Measurements from ENCODE around the gene CACFD1.

Gene CACFD1

DNA sequence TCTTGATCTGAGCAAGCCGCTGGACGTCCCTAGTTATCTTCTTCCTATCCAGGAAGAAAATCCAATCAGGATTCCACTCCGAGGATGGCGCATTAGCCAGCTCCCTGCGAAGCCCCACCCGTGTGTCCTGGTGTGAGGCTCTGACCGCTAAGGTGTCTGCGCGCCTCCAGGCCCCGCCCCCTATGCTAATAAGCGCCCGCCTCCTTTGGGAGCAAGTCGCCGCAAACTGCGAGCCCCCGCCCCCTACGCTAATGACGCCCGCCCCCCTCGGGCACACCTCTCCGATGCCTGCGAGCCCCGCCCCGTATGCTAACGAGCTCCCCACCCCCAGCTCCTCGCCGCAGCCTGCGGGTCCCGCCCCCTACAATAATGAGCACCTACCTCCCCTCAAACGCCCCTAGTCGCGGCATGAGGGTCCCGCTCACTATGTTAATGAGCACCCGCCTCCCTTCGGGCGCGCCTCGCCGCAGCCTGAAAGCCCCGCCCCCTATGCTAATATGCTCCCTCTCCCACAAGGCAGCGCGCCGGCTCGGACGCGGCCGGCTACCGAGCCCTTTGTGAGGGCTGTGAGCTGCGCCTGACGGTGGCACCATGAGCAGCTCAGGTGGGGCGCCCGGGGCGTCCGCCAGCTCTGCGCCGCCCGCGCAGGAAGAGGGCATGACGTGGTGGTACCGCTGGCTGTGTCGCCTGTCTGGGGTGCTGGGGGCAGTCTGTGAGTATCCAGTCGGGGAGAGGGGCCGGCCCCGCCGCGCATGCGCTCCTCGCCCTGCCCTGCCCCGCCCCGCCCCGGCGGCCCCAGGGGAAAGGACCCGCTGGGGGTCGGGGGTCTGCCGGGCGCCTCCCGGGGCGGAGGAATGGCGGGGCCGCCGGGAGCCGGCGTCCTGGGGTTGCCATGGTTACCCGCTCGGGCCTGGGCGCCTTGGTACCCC, at the start of gene CACFD1:
TSS of gene CACFD1 (plus strand) at position 503 of the 929 bp plus-strand sequence. CDS start at position 592, 89 bp downstream.
- DNase-seq (ENCODE audit: low read depth, low spot score), result peak; percentile 99

DNA sequence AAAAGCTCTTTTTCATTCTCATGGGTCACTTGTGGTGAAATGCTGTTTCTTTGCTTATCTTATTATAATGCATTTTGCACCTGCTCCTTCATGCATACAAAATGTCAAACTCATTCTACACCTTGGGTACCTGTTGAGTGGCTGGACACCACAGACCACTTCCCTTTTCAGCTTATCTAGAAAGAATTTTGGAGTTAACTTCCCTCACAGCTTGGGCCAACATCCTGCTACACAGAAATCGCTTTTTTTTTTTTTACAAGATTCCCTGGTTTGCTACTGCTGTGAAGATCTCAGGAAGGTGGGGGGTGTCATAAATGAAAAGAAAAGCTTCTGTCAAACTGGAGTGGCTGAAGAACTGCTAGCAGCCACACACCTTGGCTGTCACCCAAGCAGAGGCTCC, 44.6 kb upstream of the CACFD1 start:
- no peak for DNase-seq (ENCODE audit: low read depth, low spot score)

DNA sequence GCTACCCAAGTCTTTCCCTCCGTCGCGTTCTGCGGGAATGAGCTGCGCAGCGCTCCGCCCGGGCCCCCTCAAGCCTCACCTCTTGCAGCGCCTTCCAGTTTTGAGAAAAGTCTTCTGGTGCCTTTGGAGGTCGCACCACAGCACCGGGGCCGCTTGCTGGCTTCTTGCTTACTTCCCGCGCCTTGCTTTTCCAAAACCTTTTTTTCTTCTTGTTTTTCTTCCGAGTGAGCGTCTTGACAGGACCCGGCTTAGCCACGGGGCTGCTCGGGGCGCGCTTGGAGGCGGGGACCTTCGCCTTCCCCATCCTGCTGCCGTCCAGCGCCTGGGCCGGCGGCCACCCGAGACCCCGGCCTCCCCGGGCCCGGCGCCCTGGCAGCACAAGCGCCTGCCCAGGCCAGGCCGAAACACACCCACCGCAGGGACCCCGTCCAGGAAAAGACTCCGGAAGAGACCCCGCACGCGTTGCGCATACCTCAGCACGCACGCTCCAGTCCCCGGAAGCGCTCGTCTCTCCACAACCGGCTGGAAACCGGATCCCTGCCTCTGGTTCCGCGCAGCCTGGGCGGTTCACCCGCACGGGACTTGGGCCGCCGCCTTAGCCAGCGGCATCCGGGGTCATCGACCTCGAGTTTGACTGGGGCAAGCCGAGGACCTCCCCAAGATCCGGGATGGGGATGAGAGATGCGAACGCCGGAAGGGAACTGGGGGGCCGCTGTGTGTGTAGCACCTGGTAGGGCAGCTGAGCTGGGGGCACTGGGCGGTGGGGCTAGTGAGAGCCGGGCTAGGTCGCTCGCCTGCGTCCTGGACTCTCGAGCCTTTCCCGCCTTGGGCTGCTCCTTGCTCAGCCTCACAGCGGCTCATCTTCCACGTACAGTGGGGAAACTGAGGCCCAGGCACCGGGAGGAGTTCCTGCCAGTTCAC, 42.0 kb upstream of the CACFD1 start, which contains the start of gene REXO4:
TSS of gene REXO4 (minus strand) at position 470 of the 921 bp plus-strand sequence. CDS start at position 304, 166 bp downstream.
- peak; percentile 96 for DNase-seq (ENCODE audit: low read depth, low spot score)

DNA sequence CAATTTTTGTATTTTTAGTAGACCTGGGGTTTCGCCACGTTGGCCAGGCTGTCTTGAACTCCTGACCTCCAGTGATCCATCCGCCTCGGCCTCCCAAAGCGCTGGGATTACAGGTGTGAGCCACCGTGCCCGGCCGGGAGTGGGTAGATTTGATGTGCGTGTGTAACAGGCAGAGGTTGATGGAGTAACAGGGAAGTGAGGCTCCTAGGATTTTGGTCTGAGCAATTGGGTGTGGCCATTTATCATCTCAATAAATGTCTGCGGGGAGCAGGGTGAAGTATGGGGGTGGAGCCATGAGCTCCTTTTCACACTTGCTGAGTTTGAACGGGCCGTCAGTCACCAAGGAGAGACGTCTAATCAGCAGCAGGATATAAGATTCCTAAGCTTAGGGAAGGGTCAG, 40.8 kb upstream of the CACFD1 start:
- no peak for DNase-seq (ENCODE audit: low read depth, low spot score)

DNA sequence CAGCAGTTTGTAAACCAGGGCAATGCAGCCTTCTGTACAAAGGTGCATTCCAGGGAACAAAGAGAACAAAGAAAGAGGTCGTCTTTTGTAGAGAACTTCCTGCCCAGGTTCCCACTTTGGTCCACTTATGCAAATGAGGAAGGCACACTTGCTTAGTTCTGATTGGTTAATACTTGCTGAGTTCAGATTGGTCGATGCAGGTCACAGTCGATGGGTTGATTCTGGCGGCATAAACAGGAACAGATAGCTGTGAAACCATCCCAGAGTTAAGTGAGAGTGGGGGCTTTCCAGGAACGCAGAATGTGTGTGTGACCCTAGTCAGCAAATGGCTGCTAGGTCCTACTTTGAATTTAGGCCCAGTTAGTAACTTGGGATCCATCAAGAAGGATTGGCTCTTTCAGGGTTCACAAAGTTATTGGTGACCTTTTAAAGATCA, 39.4 kb upstream of the CACFD1 start:
- peak; percentile 30 for DNase-seq (ENCODE audit: low read depth, low spot score)

DNA sequence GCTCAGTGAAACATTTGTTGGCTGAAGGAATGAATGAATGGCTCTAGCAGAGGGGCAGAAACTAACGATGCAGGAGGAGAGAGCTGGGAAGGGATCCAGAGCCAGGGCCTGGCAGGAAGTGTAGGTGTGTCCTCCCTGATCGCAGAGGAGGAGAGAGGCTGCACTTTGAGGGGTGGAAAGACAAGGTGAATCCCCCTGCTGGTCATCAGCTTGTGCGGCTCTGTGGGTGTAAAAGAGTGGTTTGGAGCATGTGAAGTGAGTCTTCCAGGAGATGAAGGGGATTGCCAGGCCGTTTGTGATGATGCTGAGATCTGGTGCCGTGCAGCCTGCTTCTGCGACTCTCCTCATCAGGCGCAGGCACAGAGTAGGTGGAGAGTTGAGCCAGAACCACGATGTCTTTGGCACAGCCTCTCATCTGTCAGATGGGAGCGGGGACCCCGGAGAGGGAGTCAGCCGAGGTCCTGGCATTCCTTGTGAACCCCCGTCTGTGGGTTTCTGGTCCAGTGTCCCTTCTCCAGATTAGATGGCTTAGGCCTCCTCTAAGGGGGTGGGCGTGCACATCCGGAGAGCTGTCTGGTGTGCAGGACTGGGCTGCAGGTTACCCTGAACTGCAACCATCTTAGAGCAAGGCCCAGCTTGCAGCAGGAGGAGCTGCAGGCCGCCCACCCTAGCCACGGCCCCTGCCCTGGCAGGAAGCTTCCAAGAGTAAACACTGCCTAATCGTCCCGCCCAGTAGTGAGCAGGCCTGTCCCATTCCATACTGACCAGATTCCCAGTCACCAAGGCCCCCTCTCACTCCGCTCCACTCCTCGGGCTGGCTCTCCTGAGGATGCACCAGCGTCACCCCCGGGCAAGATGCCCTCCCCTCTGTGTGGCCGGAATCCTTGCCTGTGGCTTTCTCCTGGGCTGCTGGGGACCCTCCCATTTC, 37.9 kb upstream of the CACFD1 start, which contains the start of gene ADAMTS13:
TSS of gene ADAMTS13 (plus strand) at position 753 of the 928 bp plus-strand sequence. CDS start at position 830, 77 bp downstream.
- DNase-seq (ENCODE audit: low read depth, low spot score), result peak; percentile 78

DNA sequence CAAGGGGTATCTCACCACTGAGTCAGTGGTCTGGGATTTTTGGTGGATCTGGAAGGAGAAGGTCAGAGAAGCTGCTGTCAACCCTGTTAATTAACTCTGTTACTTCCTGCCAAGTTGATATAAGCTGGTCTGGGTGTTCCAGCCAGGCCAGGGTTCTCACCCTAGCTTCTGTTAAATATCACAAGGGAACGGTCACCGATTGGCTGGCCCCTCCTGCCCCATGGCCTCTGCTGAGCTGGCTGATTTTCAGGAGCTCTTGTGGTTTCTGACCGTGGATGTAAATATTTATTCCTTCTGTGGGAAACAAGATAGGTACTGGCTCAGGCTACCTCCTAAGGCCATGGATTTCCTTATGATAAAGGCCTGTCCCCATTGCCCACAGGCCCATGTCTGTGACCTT, 36.6 kb upstream of the CACFD1 start:
- DNase-seq (ENCODE audit: low read depth, low spot score), result no peak

DNA sequence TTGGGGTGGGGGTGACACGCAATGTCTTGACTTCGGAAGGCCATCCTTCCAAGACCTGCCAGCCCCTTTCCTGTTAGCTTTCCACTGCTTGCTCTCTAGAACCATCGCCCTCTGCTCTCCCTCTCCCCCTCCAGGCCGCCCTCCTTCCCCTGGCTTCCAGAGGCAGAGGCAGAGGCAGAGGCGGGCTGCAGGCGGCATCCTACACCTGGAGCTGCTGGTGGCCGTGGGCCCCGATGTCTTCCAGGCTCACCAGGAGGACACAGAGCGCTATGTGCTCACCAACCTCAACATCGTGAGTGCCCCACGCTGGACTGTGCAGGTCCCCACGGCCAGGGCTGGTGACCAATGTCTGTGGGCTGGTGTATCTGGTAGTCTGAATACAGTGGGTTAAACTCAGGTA, 35.6 kb upstream of the CACFD1 start:
- DNase-seq (ENCODE audit: low read depth, low spot score), result no peak

DNA sequence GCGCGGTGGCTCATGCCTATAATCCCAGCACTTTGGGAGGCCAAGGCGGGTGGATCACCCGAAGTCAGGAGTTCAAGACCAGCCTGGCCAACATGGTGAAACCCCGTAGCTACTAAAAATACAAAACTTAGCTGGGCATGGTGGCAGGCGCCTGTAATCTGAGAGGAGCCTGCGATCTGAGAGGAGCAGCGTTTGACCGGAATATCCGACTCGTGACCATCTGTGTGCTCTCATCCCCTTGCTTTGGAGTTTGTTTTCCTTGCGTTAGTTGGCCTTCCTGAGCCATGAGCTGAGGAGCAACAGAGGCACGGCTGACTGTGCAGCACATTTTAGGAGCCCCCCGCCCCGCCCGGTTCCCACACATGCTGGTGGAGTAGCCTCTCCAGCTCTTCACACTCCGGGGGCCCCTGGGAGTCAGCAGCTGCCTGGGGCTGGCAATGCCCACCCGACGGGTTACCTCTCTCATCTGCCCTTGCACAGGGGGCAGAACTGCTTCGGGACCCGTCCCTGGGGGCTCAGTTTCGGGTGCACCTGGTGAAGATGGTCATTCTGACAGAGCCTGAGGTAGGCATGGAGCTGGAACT, 34.6 kb upstream of the CACFD1 start:
- no peak for DNase-seq (ENCODE audit: low read depth, low spot score)

DNA sequence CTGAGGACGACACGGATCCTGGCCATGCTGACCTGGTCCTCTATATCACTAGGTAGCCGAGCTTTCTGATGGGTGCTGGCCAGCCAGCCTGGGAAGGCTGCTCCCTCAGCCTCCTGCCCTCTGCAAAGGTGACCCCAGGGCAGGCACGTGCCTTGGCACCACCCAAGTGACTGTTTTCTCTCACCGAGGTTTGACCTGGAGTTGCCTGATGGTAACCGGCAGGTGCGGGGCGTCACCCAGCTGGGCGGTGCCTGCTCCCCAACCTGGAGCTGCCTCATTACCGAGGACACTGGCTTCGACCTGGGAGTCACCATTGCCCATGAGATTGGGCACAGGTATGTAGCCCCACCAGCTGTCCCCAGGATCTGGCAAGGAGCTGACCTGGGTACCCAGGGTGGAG, 33.8 kb upstream of the CACFD1 start:
- no peak for DNase-seq (ENCODE audit: low read depth, low spot score)

DNA sequence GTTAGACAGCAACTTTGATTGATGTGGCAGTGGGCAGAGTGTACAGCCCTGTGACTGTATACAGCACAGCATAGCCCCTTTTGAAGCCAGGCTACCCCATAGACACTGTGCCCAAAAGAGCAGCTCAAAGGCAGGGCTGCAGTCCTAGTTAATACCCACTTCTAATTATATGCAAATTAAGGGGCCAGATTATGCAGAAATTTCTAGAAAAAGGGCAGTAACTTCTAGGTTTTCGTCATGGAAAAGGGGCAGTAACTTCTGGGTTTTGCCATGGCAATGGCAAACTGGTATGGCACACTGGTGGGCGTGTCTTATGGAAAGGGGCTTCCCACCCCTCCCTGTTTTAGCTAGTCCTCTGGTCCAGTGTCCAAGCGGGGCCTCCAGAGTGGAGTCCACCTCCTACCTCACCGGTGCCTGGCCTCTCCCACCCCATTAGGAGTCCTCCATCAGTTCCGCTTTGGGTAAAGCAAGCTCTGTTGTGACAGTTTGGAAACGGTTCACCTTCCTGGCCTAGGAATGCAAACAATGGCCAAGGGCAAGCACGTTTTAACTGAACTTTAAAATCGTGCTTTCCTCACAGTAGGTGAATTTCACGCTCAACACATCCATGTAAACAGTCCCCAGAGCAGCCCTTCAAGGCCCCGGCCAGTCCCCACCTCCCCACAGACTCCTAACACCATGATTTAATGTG, 32.0 kb upstream of the CACFD1 start:
- DNase-seq (ENCODE audit: low read depth, low spot score), result peak; percentile 26

DNA sequence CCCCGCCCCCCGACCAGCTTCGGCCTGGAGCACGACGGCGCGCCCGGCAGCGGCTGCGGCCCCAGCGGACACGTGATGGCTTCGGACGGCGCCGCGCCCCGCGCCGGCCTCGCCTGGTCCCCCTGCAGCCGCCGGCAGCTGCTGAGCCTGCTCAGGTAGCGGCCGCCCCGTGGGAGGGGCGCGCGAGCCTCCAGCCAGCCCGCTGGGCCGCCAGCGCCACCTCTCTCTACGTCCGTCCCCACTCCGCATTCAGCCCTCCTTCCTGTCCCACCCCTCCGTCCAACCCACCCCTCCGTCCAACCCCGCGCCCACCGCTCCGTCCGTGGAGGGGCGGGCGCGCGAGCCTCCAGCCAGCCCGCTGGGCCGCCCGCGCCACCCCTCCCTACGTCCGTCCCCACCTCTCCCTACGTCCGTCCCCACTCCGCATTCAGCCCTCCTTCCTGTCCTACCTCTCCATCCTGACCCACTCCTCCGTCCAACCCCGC, 31.1 kb upstream of the CACFD1 start:
- peak; percentile 64 for DNase-seq (ENCODE audit: low read depth, low spot score)

DNA sequence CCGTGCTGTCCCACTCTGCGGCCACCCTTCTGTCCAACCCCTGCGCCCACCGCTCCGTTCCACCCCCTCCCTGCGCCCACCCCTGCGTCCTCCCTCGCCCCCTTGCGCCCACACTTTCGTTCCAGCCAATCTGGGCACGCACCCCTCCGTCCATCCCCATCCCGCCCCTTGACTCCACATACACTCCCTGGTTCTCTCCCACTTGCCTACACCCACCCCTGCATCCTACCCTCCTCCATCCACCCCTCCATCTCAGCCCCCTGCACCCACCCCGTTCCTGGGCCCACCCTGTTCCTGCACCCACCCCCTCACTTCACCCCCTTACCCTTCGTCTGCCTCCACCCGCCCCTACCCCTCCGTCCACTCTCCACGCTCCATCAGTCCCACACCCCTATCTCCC, 30.6 kb upstream of the CACFD1 start:
- DNase-seq (ENCODE audit: low read depth, low spot score), result no peak

DNA sequence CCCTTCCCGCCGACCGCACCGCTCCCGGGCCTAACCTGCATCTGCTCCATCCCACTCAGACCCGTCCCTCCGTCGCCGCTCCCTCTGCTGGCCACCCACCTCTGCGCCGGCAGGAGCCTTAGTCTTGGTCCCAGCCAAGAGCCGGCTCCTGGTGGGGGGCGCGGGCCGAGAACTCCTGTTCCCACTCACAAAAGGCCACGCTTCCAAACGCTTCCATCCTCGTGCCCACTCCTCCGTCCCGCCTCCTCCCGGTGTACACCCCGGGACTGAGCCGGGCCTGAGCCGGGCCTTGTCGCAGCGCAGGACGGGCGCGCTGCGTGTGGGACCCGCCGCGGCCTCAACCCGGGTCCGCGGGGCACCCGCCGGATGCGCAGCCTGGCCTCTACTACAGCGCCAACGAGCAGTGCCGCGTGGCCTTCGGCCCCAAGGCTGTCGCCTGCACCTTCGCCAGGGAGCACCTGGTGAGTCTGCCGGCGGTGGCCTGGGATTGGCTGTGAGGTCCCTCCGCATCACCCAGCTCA, 30.1 kb upstream of the CACFD1 start:
- DNase-seq (ENCODE audit: low read depth, low spot score), result peak; percentile 80

DNA sequence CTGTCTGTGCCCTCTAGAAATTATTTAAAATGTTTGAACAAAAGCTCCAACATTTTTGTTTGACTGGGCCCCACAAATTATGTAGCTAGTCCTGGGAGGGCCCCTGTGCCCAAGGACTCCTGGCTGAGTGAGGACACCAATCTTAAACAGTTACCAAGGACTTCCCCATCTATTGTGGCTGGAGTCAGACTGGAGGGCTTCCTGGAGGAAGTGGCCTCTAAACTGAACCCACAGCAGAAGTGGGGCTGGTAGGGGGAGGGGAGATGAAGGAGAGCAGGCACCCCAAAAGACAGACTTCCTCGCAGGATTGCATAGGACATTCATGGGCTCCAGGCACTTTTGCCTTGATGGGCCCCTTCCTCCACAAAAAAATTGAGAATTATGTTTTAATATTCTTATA, 29.5 kb upstream of the CACFD1 start:
- DNase-seq (ENCODE audit: low read depth, low spot score), result no peak

DNA sequence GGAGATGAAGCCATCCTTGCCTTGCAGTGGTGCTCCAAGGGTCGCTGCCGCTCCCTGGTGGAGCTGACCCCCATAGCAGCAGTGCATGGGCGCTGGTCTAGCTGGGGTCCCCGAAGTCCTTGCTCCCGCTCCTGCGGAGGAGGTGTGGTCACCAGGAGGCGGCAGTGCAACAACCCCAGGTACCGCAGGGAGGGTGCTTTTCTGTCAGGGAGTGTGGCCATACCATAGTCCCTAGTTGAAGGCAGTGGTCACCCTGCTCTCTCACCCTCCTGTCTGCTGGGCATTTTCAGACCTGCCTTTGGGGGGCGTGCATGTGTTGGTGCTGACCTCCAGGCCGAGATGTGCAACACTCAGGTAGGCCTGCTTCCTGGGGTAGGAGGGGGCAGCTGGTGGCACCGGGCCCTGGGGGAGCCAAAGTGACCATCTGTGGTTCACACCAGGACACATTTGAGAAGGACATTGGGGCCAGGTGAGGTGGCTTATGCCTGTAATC, 26.4 kb upstream of the CACFD1 start:
- DNase-seq (ENCODE audit: low read depth, low spot score), result no peak

DNA sequence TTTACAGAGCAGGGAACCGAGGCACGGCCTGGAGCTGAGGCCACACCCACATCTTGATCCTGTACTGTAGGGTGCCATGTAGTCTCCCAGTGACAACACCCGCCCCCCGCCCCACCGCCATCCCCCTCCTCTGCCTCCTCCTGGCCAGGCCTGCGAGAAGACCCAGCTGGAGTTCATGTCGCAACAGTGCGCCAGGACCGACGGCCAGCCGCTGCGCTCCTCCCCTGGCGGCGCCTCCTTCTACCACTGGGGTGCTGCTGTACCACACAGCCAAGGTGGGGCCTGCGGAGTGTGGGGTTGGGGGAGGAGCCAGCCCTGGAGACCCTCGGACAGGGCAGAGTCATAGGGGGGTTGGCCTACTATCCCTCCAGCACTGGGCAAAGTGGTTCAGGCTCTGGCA, 23.1 kb upstream of the CACFD1 start:
- no peak for DNase-seq (ENCODE audit: low read depth, low spot score)

DNA sequence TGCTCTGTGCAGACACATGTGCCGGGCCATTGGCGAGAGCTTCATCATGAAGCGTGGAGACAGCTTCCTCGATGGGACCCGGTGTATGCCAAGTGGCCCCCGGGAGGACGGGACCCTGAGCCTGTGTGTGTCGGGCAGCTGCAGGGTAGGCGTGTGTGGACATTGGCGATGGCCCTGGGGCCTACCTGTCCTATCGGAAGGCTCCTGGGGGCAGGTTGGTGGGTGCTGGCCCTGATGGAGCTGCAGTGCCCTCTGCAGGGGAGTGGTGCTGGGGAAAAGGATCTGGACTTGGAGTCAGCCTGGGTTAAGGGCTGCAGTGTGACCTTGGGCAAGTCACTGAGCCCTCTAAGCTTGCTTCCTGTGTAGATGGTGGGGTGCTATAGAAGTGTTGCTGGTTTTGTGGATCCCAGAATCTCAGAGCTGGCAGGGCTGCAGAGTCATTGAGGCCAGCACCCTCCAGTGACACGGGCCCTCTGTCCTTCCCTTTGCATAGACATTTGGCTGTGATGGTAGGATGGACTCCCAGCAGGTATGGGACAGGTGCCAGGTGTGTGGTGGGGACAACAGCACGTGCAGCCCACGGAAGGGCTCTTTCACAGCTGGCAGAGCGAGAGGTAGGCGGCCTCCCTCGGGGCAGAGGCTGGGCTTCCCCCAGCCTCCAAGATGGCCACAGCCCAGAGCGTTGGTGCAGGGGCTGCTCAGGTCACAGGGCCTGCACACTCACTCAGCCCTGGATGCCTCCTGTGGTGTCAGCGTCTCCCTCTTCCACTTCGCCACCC, 21.8 kb upstream of the CACFD1 start:
- peak; percentile 57 for DNase-seq (ENCODE audit: low read depth, low spot score)

DNA sequence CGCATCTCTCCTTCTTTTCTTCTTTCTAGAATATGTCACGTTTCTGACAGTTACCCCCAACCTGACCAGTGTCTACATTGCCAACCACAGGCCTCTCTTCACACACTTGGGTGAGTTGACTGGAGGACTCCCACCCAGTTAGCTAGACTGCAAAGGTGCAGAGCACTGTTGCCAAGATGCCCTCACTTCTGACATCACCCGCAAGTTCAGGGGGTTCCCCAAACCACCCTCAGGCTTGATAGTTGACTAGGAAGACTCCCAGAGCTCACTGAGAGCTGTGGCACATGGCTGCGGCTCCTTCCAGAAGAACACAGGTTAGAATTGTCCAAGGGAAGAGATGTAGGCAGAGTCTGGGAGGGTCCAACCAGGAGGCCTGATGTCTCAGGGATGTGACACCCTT, 20.4 kb upstream of the CACFD1 start:
- DNase-seq (ENCODE audit: low read depth, low spot score), result no peak
